ENCODE measurements around the gene OR52M1. TPM values are rescaled to one million over a fixed set of nuclear protein-coding genes. Genes with fewer than 3 reads are reported as not detected.

OR52M1 gene
- total RNA-seq, 2 donors from 2014 or later, result not detected

GRCh38 chr11:4551346-4551979, 6.5 kb downstream of the OR52M1 start:
- Mint-ChIP-seq H3K27ac (no peak overlapping the region), H3K36me3 (peaks cover 0 to 6% of the 10 kb centered on the region in 2 donors), H3K9me3 (peaks cover 0 to 4% of the 10 kb centered on the region in 2 donors)
- no peak for DNase-seq (ENCODE audit: low spot score in 2 of 2)
- ATAC-seq, result no peak

GRCh38 chr11:4559527-4560440, 14.8 kb downstream of the OR52M1 start:
- no peak overlapping the region for H3K27ac Mint-ChIP-seq
- DNase-seq (ENCODE audit: low spot score in 2 of 2) (no peak), ATAC-seq (no peak)
- H3K36me3 Mint-ChIP-seq, result peaks cover 0 to 10% of the 10 kb centered on the region in 2 donors
- H3K9me3 Mint-ChIP-seq, result peaks cover 4 to 9% of the 10 kb centered on the region in 2 donors

- H3K27ac Mint-ChIP-seq, result no peak overlapping the region
- ATAC-seq (no peak), DNase-seq (ENCODE audit: low spot score in 2 of 2) (no peak)
- H3K9me3 Mint-ChIP-seq, result peaks cover 4 to 9% of the 10 kb centered on the region in 2 donors
- peaks cover 0 to 10% of the 10 kb centered on the region in 2 donors for H3K36me3 Mint-ChIP-seq
Observed at GRCh38 chr11:4560467-4560866, 15.5 kb downstream of the OR52M1 start.

GRCh38 chr11:4565371-4565770, 20.4 kb downstream of the OR52M1 start:
- ATAC-seq (no peak), DNase-seq (ENCODE audit: low spot score in 2 of 2) (no peak)
- H3K27ac Mint-ChIP-seq, result no peak overlapping the region
- H3K9me3 Mint-ChIP-seq, result peaks cover 4 to 9% of the 10 kb centered on the region in 2 donors
- H3K36me3 Mint-ChIP-seq, result peaks cover 0 to 10% of the 10 kb centered on the region in 2 donors

- peaks cover 0 to 5% of the 10 kb centered on the region in 2 donors for H3K9me3 Mint-ChIP-seq
- ATAC-seq (no peak), DNase-seq (ENCODE audit: low spot score in 2 of 2) (no peak)
- H3K36me3 Mint-ChIP-seq, result peaks cover 0 to 2% of the 10 kb centered on the region in 2 donors
- no peak overlapping the region for H3K27ac Mint-ChIP-seq
Observed at GRCh38 chr11:4569075-4569474, 24.1 kb downstream of the OR52M1 start.

- no peaks in the 10 kb centered on the region for H3K9me3 Mint-ChIP-seq
- ATAC-seq (no peak), DNase-seq (ENCODE audit: low spot score in 2 of 2) (no peak)
- H3K36me3 Mint-ChIP-seq, result no peaks in the 10 kb centered on the region
- H3K27ac Mint-ChIP-seq, result no peak overlapping the region
Observed at GRCh38 chr11:4576880-4577279, 31.9 kb downstream of the OR52M1 start.

- Mint-ChIP-seq H3K27ac (no peak overlapping the region), H3K36me3 (no peaks in the 10 kb centered on the region), H3K9me3 (no peaks in the 10 kb centered on the region)
- DNase-seq (ENCODE audit: low spot score in 2 of 2) (no peak), ATAC-seq (no peak)
Observed at GRCh38 chr11:4577761-4578160, 32.8 kb downstream of the OR52M1 start.

- DNase-seq (ENCODE audit: low spot score in 2 of 2) (no peak), ATAC-seq (no peak)
- no peak overlapping the region for H3K27ac Mint-ChIP-seq
- H3K9me3 Mint-ChIP-seq, result no peaks in the 10 kb centered on the region
- H3K36me3 Mint-ChIP-seq, result no peaks in the 10 kb centered on the region
Observed at GRCh38 chr11:4578624-4579023, 33.6 kb downstream of the OR52M1 start.

GRCh38 chr11:4580124-4580523, 35.1 kb downstream of the OR52M1 start:
- Mint-ChIP-seq H3K9me3 (no peaks in the 10 kb centered on the region), H3K36me3 (no peaks in the 10 kb centered on the region), H3K27ac (no peak overlapping the region)
- no peak for DNase-seq (ENCODE audit: low spot score in 2 of 2)
- no peak for ATAC-seq

GRCh38 chr11:4581443-4581842, 36.5 kb downstream of the OR52M1 start, which contains the start of gene OR52I2:
TSS of gene OR52I2 (plus strand) at chr11:4581743.
- Mint-ChIP-seq H3K9me3 (no peaks in the 10 kb centered on the region), H3K27ac (peak within 1 kb of the TSS in 1 of 2 donors; percentile 50), H3K36me3 (no peaks in the 10 kb centered on the region)
- ATAC-seq (no peak), DNase-seq (ENCODE audit: low spot score in 2 of 2) (no peak)

- no peak for ATAC-seq
- H3K27ac Mint-ChIP-seq, result no peak overlapping the region
- H3K9me3 Mint-ChIP-seq, result no peaks in the 10 kb centered on the region
- no peak for DNase-seq (ENCODE audit: low spot score in 2 of 2)
- no peaks in the 10 kb centered on the region for H3K36me3 Mint-ChIP-seq
Observed at GRCh38 chr11:4589017-4589416, 44.0 kb downstream of the OR52M1 start.

GRCh38 chr11:4593739-4594138, 48.7 kb downstream of the OR52M1 start, which contains the start of gene OR52I1:
TSS of gene OR52I1 (plus strand) at chr11:4594039. CDS start at chr11:4594039, 0 bp downstream.
- Mint-ChIP-seq H3K9me3 (no peaks in the 10 kb centered on the region), H3K27ac (no peak within 1 kb of the TSS), H3K36me3 (no peaks in the 10 kb centered on the region)
- no peak for ATAC-seq
- DNase-seq (ENCODE audit: low spot score in 2 of 2), result no peak

Other genes starting within 250 kb of the OR52M1 start
- gene OR52B4, start 176.8 kb upstream of the OR52M1 start, total RNA-seq, result not detected
- gene TRIM21, start 151.5 kb upstream of the OR52M1 start, total RNA-seq, result 10 to 100 TPM; 16.3 to 46.9 TPM
- gene OR52K2, start 95.9 kb upstream of the OR52M1 start, total RNA-seq, result not detected
- gene OR52K1, start 62.5 kb upstream of the OR52M1 start, total RNA-seq, result under 1 TPM; 0.20 to 0.33 TPM
- not detected for gene OR52I2, start 36.6 kb downstream of the OR52M1 start, total RNA-seq
- gene OR52I1, start 48.8 kb downstream of the OR52M1 start, total RNA-seq, result not detected
- 10 to 100 TPM in 1 of 2 donors, 1 to 10 TPM in 1; 6.2 to 15.2 TPM for gene TRIM68, start 63.0 kb downstream of the OR52M1 start, total RNA-seq
- gene OR51D1, start 92.3 kb downstream of the OR52M1 start, total RNA-seq, result not detected
- gene OR51E1, start 98.8 kb downstream of the OR52M1 start, total RNA-seq, result not detected
- gene OR51E2, start 152.7 kb downstream of the OR52M1 start, total RNA-seq, result not detected
- gene MMP26, start 159.6 kb downstream of the OR52M1 start, total RNA-seq, result not detected
- gene OR51F1, start 224.7 kb downstream of the OR52M1 start, total RNA-seq, result not detected

Data from activated naive CD4-positive, alpha-beta T cell treated with anti-CD3 and anti-CD28 coated beads, Interleukin-2, amount 50 U/mL, for 72 hours (primary cell).